WTC11 (cell line): ENCODE data around the gene ETF1. TPM values are rescaled to one million over a fixed set of nuclear protein-coding genes. Genes with fewer than 3 reads are reported as not detected.

ENCODE experiments used
- ATAC-seq: fragments of 200-7000 bp; cut with Tn5 transposase; 2 replicates; pipeline ENCODE4 v1.10.0; 2021; ENCODE audit warnings: mild to moderate bottlenecking, moderate library complexity
- CTCF ChIA-PET: fragments of 300-600 bp; sonication (Branson Sonifier 250); formaldehyde crosslinking; loops from one replicate; lab custom pipeline; 2021; ENCODE audit warnings: antibody characterized with exemption; lab: Charles Lee
- POLR2A ChIA-PET: fragments of 350-600 bp; sonication (Branson Sonifier 250); formaldehyde crosslinking; loops from one replicate; lab custom pipeline; 2021; ENCODE audit warnings: antibody characterized with exemption; lab: Charles Lee
- DNase-seq: peaks from one replicate; pipeline ENCODE4 v3.0.0; 2021; ENCODE audit warnings: low spot score
- H3K27ac Mint-ChIP-seq: 2 replicates; pipeline ENCODE4 v1.8.0; 2021; ENCODE audit warnings: mixed read lengths
- H3K27me3 Mint-ChIP-seq: 2 replicates; pipeline ENCODE4 v1.8.0; 2021; ENCODE audit warnings: low read depth, mild to moderate bottlenecking, moderate library complexity, mixed read lengths
- H3K36me3 Mint-ChIP-seq: 2 replicates; pipeline ENCODE4 v1.8.0; 2021; ENCODE audit warnings: mixed read lengths
- H3K4me1 Mint-ChIP-seq: 2 replicates; pipeline ENCODE4 v1.8.0; 2022; ENCODE audit warnings: mixed read lengths
- H3K4me3 Mint-ChIP-seq: 2 replicates; pipeline ENCODE4 v1.8.0; 2021; ENCODE audit warnings: mild to moderate bottlenecking, moderate library complexity, mixed read lengths
- H3K9me3 Mint-ChIP-seq: 2 replicates; pipeline ENCODE4 v1.8.0; 2021; ENCODE audit warnings: mixed read lengths
- CREB1 ChIP-seq: sonication (generic); formaldehyde crosslinking; IDR thresholded peaks from 2 replicates; pipeline ENCODE4 v1.8.0; 2023; ENCODE audit warnings: mild to moderate bottlenecking, missing genetic modification reagents
- CREM ChIP-seq: sonication (generic); formaldehyde crosslinking; IDR thresholded peaks from 2 replicates; pipeline ENCODE4 v1.8.1; 2022; ENCODE audit warnings: mild to moderate bottlenecking, missing genetic modification reagents, moderate library complexity
- FOXK1 ChIP-seq: sonication (generic); formaldehyde crosslinking; IDR thresholded peaks from 2 replicates; pipeline ENCODE4 v1.8.0; 2022; ENCODE audit warnings: mild to moderate bottlenecking, moderate library complexity, missing genetic modification reagents
- GABPB1 ChIP-seq: sonication (generic); formaldehyde crosslinking; IDR thresholded peaks from 2 replicates; pipeline ENCODE4 v1.8.1; 2023; ENCODE audit warnings: mild to moderate bottlenecking, missing genetic modification reagents
- HMGA2 ChIP-seq: fragments of 250-450 bp; sonication (Bioruptor Pico); IDR thresholded peaks from 2 replicates; pipeline ENCODE4 v1.4.0; 2021; ENCODE audit warnings: mild to moderate bottlenecking, moderate library complexity
- JUN ChIP-seq: sonication (generic); formaldehyde crosslinking; IDR thresholded peaks from 2 replicates; pipeline ENCODE4 v1.8.0; 2023; ENCODE audit warnings: mild to moderate bottlenecking, missing genetic modification reagents
- KAT7 ChIP-seq: sonication (generic); formaldehyde crosslinking; IDR thresholded peaks from 2 replicates; pipeline ENCODE4 v1.8.1; 2023; ENCODE audit warnings: missing genetic modification reagents, mild to moderate bottlenecking, borderline replicate concordance
- NFYB ChIP-seq: sonication (generic); formaldehyde crosslinking; conservative IDR thresholded peaks from 2 replicates; pipeline ENCODE4 v1.8.0; 2022; ENCODE audit warnings: low read depth, missing genetic modification reagents
- PRRX2 ChIP-seq: fragments of 250-450 bp; sonication (Bioruptor Pico); IDR thresholded peaks from 2 replicates; pipeline ENCODE4 v1.8.0; 2021; ENCODE audit warnings: mild to moderate bottlenecking
- RELA ChIP-seq: sonication (generic); formaldehyde crosslinking; IDR thresholded peaks from 2 replicates; pipeline ENCODE4 v1.8.1; 2022; ENCODE audit warnings: missing genetic modification reagents, mild to moderate bottlenecking, borderline replicate concordance
- ZNF317 ChIP-seq: sonication (generic); formaldehyde crosslinking; IDR thresholded peaks from 2 replicates; pipeline ENCODE4 v1.8.1; 2023; ENCODE audit warnings: low read depth, mild to moderate bottlenecking, moderate library complexity, missing genetic modification reagents, borderline replicate concordance
- ZNF396 ChIP-seq: fragments of 250-450 bp; sonication (Bioruptor Pico); IDR thresholded peaks from 2 replicates; pipeline ENCODE4 v1.8.0; 2021; ENCODE audit warnings: mild to moderate bottlenecking, moderate library complexity, borderline replicate concordance
- ZNF416 ChIP-seq: fragments of 250-450 bp; sonication (Bioruptor Pico); IDR thresholded peaks from 2 replicates; pipeline ENCODE4 v1.9.0; 2021; ENCODE audit warnings: mild to moderate bottlenecking, inconsistent platforms
- total RNA-seq: library from RNA; stranded (reverse); gene quantifications from 3 replicates; pipeline ENCODE4 v1.2.3, GENCODE V29; 2021
- TF ChIP-seq, protein P1 (sequence below): sonication (generic); formaldehyde crosslinking; IDR thresholded peaks from 2 replicates; pipeline ENCODE4 v1.8.1; 2023; ENCODE audit warnings: mild to moderate bottlenecking, missing genetic modification reagents, borderline replicate concordance
- TF ChIP-seq, protein P2 (sequence below): sonication (generic); formaldehyde crosslinking; IDR thresholded peaks from 2 replicates; pipeline ENCODE4 v1.8.1; 2023; ENCODE audit warnings: mild to moderate bottlenecking, missing genetic modification reagents

ETF1 gene
- total RNA-seq, 1 experiment from 2014 or later: 137 TPM

DNA sequence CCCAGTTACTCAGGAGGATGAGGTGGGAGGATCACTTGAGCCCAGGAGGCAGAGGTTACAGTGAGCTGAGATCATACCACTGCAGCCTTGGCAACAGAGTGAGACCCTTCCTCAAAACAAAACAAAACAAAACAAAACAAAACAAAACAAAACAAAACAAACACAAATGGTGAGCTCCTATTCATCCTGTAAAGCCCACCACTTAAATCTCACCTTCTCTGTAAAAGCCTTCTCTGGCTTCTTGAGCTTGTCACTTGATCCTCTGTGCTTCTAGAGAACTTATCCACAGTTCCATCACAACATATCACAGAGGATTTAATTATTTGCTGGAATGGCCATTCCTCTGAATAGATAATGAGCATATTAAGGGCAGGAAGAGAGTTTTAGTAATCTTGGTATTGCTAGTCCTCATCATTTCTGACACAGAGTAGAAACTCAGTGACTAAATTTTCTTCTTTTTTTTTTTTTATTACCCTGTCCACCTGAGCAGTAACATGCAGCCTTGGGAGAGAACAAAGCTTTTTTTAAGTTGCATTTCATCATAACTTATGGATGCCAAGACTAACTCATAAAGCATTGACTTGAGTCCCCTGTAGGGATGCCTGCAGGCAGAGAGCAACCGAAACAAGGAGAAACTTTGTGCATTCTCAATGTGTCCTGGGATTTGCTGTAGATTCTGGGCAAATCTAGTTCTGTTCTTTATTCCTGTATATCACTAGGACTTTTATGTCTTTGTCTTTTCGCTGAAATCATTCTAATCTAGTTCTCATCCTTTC lies 45.2 kb upstream of the ETF1 start (continued):
- TF ChIP-seq, protein P1, sequence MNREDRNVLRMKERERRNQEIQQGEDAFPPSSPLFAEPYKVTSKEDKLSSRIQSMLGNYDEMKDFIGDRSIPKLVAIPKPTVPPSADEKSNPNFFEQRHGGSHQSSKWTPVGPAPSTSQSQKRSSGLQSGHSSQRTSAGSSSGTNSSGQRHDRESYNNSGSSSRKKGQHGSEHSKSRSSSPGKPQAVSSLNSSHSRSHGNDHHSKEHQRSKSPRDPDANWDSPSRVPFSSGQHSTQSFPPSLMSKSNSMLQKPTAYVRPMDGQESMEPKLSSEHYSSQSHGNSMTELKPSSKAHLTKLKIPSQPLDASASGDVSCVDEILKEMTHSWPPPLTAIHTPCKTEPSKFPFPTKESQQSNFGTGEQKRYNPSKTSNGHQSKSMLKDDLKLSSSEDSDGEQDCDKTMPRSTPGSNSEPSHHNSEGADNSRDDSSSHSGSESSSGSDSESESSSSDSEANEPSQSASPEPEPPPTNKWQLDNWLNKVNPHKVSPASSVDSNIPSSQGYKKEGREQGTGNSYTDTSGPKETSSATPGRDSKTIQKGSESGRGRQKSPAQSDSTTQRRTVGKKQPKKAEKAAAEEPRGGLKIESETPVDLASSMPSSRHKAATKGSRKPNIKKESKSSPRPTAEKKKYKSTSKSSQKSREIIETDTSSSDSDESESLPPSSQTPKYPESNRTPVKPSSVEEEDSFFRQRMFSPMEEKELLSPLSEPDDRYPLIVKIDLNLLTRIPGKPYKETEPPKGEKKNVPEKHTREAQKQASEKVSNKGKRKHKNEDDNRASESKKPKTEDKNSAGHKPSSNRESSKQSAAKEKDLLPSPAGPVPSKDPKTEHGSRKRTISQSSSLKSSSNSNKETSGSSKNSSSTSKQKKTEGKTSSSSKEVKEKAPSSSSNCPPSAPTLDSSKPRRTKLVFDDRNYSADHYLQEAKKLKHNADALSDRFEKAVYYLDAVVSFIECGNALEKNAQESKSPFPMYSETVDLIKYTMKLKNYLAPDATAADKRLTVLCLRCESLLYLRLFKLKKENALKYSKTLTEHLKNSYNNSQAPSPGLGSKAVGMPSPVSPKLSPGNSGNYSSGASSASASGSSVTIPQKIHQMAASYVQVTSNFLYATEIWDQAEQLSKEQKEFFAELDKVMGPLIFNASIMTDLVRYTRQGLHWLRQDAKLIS (CRISPR knock-in tag): no peak
- TF ChIP-seq FOXK1 (CRISPR knock-in tag) (no peak), GABPB1 (CRISPR knock-in tag) (no peak), ZNF416 (no peak), HMGA2 (CRISPR knock-in tag) (no peak)

GRCh38 chr5:138585157-138585556 lies 42.1 kb upstream of the ETF1 start:
- ChIA-PET POLR2A (no interaction called here), CTCF (interaction anchor here (2.4 kb wide), 1 partner anchor 9 kb away, joined by 9 read pairs; no protein-coding TSS in a partner anchor)
- no peak overlapping the region for H3K27ac Mint-ChIP-seq
- peaks cover 5% of the 10 kb centered on the region; the same call in 1 of the 2 replicates for H3K27me3 Mint-ChIP-seq
- no peak overlapping the region for H3K4me3 Mint-ChIP-seq
- TF ChIP-seq PRRX2 (CRISPR knock-in tag) (no peak), ZNF317 (no peak), CREM (CRISPR knock-in tag) (no peak), NFYB (CRISPR knock-in tag) (no peak), JUN (CRISPR knock-in tag) (no peak), RELA (CRISPR knock-in tag) (no peak)
- DNase-seq: no peak
- peaks cover 5% of the 10 kb centered on the region for H3K9me3 Mint-ChIP-seq
- no peaks in the 10 kb centered on the region for H3K36me3 Mint-ChIP-seq
- ATAC-seq: no peak
- H3K4me1 Mint-ChIP-seq: peaks cover 2% of the 10 kb centered on the region

- H3K9me3 Mint-ChIP-seq: peaks cover 5% of the 10 kb centered on the region
- H3K4me1 Mint-ChIP-seq: peaks cover 2% of the 10 kb centered on the region
- no peak overlapping the region for H3K4me3 Mint-ChIP-seq
- POLR2A ChIA-PET: interaction anchor here (0.6 kb wide), 1 partner anchor 59 kb away, joined by 8 read pairs; no protein-coding TSS in a partner anchor
- H3K27ac Mint-ChIP-seq: no peak overlapping the region
- peaks cover 5% of the 10 kb centered on the region; the same call in 1 of the 2 replicates for H3K27me3 Mint-ChIP-seq
- H3K36me3 Mint-ChIP-seq: no peaks in the 10 kb centered on the region
- TF ChIP-seq, protein P2, sequence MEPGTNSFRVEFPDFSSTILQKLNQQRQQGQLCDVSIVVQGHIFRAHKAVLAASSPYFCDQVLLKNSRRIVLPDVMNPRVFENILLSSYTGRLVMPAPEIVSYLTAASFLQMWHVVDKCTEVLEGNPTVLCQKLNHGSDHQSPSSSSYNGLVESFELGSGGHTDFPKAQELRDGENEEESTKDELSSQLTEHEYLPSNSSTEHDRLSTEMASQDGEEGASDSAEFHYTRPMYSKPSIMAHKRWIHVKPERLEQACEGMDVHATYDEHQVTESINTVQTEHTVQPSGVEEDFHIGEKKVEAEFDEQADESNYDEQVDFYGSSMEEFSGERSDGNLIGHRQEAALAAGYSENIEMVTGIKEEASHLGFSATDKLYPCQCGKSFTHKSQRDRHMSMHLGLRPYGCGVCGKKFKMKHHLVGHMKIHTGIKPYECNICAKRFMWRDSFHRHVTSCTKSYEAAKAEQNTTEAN (CRISPR knock-in tag): no peak
- no peak for DNase-seq
- no peak for ATAC-seq
- CTCF ChIA-PET: interaction anchor here (1.1 to 2.4 kb wide), 2 partner anchors 10 to 206 kb away, joined by 3 to 9 read pairs; no protein-coding TSS in a partner anchor
Measured at GRCh38 chr5:138583984-138584637, 41.1 kb upstream of the ETF1 start.

DNA sequence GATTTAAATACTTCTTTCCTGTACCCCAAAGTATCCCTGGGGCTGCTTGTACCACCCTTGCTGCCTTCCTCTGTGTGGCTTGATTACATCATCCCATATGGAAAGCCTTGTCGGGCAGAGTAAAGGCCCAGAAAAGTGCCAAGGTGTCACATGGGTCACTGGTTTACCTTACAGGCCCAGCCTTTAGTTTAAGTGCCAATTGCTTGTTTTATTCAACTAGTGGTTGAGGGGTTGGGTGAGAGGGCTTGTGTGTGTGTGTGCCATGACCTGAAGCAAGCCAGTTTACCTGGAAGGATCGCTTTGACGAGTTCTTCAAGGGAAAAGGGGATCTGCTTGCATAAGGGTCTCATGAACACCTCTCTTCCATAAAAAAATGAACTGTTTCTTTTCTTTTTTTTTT lies 39.9 kb upstream of the ETF1 start:
- H3K9me3 Mint-ChIP-seq: peaks cover 5% of the 10 kb centered on the region
- no peak for ATAC-seq
- no peak for DNase-seq
- ChIA-PET CTCF (interaction anchor here (2.4 kb wide), 1 partner anchor 11 kb away, joined by 9 read pairs; no protein-coding TSS in a partner anchor), POLR2A (no interaction called here)
- H3K27ac Mint-ChIP-seq: no peak overlapping the region
- peaks cover 5% of the 10 kb centered on the region; the same call in 1 of the 2 replicates for H3K27me3 Mint-ChIP-seq
- no peak overlapping the region for H3K4me3 Mint-ChIP-seq
- H3K4me1 Mint-ChIP-seq: peaks cover 2% of the 10 kb centered on the region
- TF ChIP-seq CREB1 (no peak), CREM (CRISPR knock-in tag) (no peak), KAT7 (no peak), ZNF396 (CRISPR knock-in tag) (no peak), ZNF416 (no peak)
- no peaks in the 10 kb centered on the region for H3K36me3 Mint-ChIP-seq
